HPDE6-E6E7 (cell line): ENCODE measurements around the gene HAX1.
A peak's percentile ranks its signal among the peaks of the same experiment; 100 is the strongest.
"Not testable (repeated sequence)": the region's sequence is repeated elsewhere in the genome, so short reads cannot be mapped to it uniquely, and the experiment has no call there.

Source experiments
- DNase-seq: peaks from one replicate; pipeline ENCODE4 v3.0.0; 2011; ENCODE audit warnings: missing footprints; ENCODE audit errors: extremely low spot score

Gene HAX1

DNA sequence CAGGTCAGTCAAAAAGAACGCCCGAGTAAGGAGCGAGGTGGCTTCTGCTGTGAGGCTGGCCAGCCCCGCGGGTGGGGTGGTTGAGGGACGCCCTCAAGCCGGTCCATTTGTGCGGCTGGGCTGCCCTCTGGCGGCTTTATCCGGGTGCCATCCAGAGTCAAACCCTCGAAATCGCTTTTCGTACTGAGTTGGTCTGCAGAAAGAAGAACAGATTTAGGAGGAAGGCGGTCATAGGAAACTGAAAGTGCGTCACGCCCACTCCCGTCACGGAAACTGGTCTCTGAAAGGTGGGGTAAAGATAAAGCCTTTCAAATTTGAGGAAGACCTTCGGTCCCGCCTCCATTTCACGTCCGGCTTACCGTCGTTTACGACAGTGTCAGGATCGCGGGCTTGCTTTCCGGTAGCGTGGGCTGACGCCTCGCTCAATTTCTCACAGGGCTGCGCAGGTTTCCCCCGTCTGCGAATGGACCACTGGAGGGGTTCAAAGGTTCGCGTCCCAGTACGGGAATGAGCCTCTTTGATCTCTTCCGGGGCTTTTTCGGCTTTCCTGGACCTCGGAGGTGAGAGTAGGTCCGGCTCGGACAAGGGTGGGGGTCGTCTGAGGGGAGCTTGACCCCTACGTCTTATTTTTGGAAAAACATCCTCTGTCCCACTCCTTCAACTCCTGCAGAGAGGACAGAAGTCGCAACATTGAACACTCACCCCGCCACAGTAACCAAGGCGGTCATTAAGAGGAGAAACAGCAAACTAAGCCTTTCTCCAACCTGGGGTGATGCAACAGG, at the start of gene HAX1:
Gene HAX1 (plus strand): TSS at position 413 of the 782 bp plus-strand sequence. CDS start 95 bp downstream, at position 508.
- DNase-seq, result peak; percentile 87

GRCh38 chr1:154222918-154223317, 49.5 kb upstream of the HAX1 start:
- DNase-seq, result no peak

- DNase-seq, result no peak
Measured at GRCh38 chr1:154223621-154224020, 48.8 kb upstream of the HAX1 start.

DNA sequence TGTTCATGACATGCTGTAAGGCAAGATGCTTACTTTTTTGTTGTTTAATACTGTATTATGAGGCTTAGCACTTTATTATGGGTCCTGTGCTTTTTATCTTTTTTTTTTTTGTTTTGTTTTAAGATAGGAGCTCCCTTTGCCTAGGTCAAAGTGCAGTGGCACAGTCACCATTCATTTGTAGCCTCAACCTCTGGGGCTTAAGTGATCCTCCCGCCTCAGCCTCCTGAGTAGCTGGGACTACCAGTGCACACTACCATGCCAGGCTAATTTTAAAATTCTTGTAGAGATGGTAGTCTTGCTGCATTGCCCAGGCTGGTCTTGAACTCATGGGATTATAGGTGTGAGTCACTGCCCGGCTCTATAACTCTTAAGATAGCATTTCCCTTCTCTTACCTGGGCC, 47.1 kb upstream of the HAX1 start:
- DNase-seq, result no peak

- not testable (repeated sequence) for DNase-seq
Measured at GRCh38 chr1:154231112-154231511, 41.3 kb upstream of the HAX1 start.

DNA sequence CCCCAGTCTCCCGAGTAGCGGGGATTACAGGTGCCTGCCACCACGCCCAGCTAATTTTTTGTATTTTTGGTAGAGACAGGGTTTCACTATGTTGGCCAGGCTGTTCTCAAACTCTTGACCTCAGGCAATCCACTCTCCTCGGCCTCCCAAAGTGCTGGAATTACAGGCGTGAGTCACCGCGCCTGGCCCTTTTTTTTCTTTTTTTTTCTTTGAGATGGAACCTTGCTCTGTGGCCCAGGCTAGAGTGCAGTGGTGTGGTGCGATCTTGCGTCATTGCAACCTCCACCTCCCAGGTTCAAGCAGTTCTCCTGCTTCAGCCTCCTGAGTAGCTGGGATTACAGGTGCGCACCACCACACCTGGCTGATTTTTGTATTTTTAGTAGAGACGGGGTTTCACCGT, 39.3 kb upstream of the HAX1 start:
- DNase-seq, result not testable (repeated sequence)

DNA sequence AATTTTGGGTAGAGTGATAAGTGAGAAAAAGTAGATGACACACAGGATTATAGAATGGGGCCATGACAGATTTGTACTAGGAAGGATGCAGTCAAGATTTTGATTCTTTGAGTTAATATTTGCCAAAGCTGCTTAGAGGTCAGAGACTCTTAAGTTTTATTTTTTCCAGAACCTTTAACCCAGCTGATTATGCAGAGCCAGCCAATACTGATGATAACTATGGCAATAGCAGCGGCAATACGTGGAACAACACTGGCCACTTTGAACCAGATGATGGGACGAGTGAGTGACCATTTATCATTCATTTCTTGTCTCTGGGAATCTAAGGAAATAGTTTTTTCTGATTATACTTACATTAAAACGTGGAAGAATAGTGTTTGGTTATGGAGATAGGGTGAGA, 35.6 kb upstream of the HAX1 start:
- DNase-seq, result no peak

- no peak for DNase-seq
Measured at GRCh38 chr1:154237435-154237834, 35.0 kb upstream of the HAX1 start.

DNA sequence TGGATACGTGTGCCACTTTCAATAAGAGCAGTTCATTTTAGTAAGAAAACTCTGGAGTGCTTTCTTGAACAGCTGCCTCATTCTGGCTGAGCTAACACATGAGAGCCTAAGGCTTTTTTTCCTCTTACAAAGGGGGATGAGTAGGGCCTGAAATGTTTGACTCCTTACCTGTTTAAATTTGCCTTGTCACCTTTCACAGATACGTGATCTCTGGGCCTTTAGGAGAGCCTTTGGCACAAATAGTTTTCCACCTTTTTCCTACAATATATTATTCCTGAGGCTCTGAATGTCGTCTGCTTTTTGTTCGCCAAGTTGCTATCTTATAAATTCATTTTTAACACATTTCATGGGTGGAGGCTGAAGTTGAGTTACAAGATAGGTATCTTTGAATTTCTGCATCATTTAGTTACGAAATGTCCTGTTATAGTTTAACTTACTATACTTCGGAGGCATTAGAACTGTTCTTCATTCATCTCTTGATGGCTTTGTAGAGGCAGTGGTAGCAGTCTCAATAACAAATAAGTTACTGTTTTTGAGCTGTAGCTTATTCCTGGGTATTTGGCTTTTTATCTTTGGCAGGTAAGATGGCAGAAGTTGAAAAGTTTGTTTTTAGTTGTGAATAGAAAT, 34.4 kb upstream of the HAX1 start:
- no peak for DNase-seq

DNA sequence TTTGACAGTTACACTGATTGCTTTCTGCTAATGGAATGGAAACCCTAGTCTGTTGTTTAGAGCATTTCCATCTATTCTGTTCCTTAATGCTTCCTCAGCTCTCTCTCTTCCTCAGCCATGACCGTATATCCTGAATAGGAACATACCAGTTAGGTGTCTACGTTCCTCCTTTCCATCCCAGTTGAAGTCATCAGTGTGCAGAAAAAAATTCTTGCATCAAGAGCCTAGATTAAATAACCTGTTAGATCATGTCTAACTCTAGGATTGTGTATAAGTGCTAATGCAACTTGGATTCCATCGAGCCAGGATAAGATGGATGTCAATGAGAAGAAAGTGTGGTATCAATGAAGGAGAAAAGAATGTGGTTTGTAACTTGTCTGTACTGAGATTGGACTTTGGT, 32.9 kb upstream of the HAX1 start:
- no peak for DNase-seq

GRCh38 chr1:154240294-154240833, 32.1 kb upstream of the HAX1 start:
- DNase-seq, result no peak

DNA sequence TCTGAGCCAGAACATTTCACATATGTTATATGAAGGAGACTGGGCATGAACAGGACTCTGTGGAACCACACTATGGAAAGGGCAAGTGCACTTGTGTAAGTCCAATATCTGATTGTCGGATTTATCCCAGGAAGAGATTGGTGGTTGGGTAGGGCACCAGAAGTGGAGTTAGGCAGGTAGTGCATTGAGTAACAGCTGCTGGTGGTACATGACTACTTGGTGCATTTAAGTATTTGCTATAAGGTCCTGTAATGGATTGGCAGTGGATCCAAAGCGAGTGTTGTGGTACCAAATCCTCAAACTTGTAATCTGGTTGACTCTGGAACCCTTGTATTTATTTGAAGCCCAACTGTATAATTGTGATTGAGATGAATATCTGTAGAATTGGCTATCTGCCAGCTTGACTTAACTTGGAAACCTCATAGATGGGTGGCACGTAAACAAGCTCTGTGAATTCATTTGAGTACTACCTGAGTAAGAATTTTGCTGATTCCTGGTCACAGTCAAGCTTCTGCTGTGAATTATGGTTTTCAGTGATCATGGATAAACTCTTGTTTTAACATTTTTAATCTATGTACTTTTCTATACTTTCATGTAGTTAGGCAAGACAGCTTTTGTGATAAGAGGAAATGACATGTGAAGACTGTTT, 30.6 kb upstream of the HAX1 start:
- DNase-seq, result no peak

- no peak for DNase-seq
Measured at GRCh38 chr1:154253671-154254070, 18.8 kb upstream of the HAX1 start.

DNA sequence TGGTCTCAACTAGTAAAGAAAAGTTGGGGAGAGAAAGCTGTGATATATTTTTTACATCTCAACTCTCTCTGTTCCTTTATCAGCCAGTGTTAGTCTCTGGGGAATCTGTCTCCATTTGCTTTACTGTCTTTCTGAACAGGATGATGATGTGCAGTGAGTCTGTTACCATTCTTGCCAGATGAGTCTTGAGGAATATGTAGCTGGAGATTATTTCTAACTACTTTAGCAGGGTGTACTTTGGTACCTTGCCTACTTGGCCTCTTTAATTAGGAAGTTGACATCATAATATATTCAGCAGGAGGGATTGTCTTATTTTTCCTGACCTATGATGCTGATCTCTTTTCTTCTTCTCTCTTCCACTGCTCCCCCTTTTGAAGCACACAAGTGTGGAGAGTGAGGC, 15.7 kb upstream of the HAX1 start:
- no peak for DNase-seq

DNA sequence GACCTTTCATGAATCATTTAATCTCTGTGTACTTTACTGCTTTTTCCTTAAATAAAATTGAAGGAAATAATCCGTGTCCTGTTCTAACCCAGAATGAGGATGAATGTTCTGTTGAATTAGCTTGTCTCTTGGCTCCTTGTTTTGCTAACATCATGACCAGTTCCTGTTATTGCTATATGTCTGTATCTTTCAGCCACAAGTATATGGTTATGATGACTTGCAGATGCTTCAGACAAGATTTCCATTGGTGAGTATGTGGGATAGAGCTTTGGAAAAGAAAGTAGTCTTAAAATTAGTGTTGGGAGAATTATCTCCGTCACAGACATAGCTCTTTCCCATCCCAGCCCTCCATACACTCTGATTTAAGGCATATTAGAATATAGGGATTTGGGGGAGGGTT, 13.6 kb upstream of the HAX1 start:
- no peak for DNase-seq

DNA sequence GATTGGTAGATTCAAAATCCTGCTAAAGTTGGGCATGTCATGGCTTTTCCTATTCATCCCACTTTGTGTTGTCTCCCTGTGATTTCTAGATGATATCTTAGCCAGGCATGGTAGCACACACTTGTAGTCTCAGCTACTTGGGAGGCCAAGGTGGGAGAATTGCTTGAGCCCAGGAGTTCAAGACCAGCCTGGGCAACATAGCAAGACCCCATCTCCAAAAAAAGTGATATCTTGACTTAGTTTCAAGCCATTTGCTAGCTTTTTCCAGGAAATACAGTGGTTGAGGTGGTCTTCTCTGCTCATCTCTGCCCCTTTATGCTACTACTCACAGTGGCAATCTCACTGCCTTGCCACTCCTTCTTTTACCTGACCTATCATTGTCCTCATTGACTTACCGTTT, 12.3 kb upstream of the HAX1 start:
- no peak for DNase-seq

DNA sequence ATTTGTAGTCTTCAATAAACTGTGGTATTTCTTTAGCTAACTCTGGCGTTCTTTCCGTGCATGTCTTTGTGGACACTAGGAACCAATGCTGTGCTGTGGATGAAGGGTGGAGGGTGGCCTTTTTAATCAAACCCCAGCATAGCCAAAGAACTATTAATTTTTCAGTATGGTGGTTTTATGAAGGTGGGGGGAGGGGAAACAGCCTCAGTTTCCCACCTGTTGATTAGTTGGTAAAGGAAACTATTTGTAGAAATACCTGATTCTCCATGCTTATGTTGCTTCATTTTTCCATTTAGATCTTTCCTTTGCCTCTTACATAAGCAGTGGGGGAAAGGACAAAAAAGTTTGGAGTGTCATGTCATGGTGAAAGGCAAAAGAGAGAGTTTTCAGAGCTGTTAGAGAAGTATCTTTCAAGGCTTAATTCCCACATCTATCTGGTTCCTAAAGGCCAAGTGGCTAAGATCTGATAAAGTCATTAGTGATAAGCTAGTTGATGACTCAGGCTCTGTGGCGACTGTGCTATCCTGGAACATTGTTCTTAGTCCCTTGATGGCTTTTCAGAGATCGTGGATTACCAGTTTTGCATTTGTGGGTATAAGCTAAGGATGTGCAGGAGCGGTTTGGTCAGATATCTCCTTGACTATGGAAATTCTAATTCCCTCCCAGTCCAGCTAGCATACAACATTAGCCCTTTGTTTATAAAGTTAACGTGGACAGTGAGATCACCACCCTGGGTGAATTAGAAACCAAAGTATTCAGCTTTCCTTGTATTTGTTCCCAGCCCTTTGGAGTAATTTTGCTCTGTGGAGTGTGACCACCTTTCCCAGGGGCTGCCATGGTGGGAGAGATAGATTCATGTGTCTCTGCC, 8.7 kb upstream of the HAX1 start:
- DNase-seq, result no peak

DNA sequence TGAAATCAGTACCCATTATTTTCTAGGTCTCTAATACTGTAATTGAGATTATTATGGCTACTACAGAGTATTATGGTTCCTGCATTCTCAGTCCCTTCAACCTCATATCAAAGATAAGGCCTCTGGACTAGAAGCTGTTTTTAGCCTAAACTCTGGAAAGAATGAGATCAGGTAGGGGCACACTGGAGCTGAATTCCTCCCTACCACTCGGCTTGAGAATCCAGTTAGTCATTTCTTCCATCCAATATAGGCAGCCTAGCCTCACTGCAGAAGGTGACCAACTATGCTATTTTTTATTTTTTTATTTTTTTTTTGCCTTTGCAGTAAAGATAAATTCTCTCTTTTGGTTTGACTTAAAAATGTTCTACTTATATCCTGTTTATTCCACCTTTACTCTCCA, 8.0 kb upstream of the HAX1 start:
- DNase-seq, result no peak

GRCh38 chr1:154265586-154265985, 6.8 kb upstream of the HAX1 start:
- no peak for DNase-seq

DNA sequence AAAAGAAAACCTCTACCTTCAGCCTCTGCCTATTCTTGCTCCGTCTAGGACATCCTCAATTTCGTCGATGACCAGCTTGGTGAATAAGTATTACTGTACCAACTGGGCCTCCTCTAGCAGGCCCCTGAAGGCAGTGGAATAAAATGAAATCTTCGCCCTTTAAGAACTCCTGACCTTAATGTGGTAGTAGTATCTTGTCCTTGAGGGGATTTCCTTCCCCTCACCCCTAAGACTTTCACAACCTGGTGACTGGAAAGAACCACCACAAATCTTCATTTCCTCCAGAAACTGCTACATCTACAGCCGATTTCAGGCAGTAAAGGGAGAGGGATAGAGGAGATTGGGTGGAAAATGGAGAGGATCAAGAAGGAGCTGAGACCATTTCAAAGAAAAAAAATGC, 1.6 kb upstream of the HAX1 start:
- no peak for DNase-seq

GRCh38 chr1:154272999-154273563, 652 bp downstream of the HAX1 start:
- DNase-seq, result no peak
